ENCODE results near the gene HPCAL1.
A peak's percentile ranks its signal among the peaks of the same experiment; 100 is the strongest.
"Not testable (repeated sequence)": the region's sequence is repeated elsewhere in the genome, so short reads cannot be mapped to it uniquely, and the experiment has no call there.

HPCAL1 gene

GRCh38 chr2:10285191-10285555, 17.5 kb upstream of the HPCAL1 start:
- no peak for DNase-seq (ENCODE audit: low spot score)

GRCh38 chr2:10285556-10286198, 17.0 kb upstream of the HPCAL1 start:
- no peak for DNase-seq (ENCODE audit: low spot score)

GRCh38 chr2:10286216-10287037, 16.3 kb upstream of the HPCAL1 start:
- DNase-seq (ENCODE audit: low spot score) = no peak

GRCh38 chr2:10287761-10288160, 14.9 kb upstream of the HPCAL1 start:
- no peak for DNase-seq (ENCODE audit: low spot score)

- DNase-seq (ENCODE audit: low spot score) = no peak
Measured at GRCh38 chr2:10288606-10289005, 14.1 kb upstream of the HPCAL1 start.

GRCh38 chr2:10289352-10289751, 13.4 kb upstream of the HPCAL1 start:
- no peak for DNase-seq (ENCODE audit: low spot score)

- DNase-seq (ENCODE audit: low spot score) = no peak
Measured at GRCh38 chr2:10289891-10290290, 12.8 kb upstream of the HPCAL1 start.

GRCh38 chr2:10291376-10291775, 11.3 kb upstream of the HPCAL1 start:
- not testable (repeated sequence) for DNase-seq (ENCODE audit: low spot score)

GRCh38 chr2:10292033-10292432, 10.7 kb upstream of the HPCAL1 start:
- DNase-seq (ENCODE audit: low spot score) = no peak

- DNase-seq (ENCODE audit: low spot score) = no peak
Measured at GRCh38 chr2:10293603-10294002, 9.1 kb upstream of the HPCAL1 start.

GRCh38 chr2:10294077-10294476, 8.6 kb upstream of the HPCAL1 start:
- no peak for DNase-seq (ENCODE audit: low spot score)

- not testable (repeated sequence) for DNase-seq (ENCODE audit: low spot score)
Measured at GRCh38 chr2:10295649-10296048, 7.1 kb upstream of the HPCAL1 start.

GRCh38 chr2:10296142-10296541, 6.6 kb upstream of the HPCAL1 start:
- no peak for DNase-seq (ENCODE audit: low spot score)

GRCh38 chr2:10297191-10297830, 5.4 kb upstream of the HPCAL1 start:
- DNase-seq (ENCODE audit: low spot score) = no peak

- DNase-seq (ENCODE audit: low spot score) = no peak
Measured at GRCh38 chr2:10297959-10298531, 4.7 kb upstream of the HPCAL1 start.

GRCh38 chr2:10298777-10299176, 3.9 kb upstream of the HPCAL1 start:
- DNase-seq (ENCODE audit: low spot score) = not testable (repeated sequence)

GRCh38 chr2:10300328-10300920, 2.3 kb upstream of the HPCAL1 start:
- DNase-seq (ENCODE audit: low spot score) = no peak

GRCh38 chr2:10300997-10301940, 1.4 kb upstream of the HPCAL1 start:
- DNase-seq (ENCODE audit: low spot score) = peak; percentile 30

GRCh38 chr2:10301941-10302478, 694 bp upstream of the HPCAL1 start:
- DNase-seq (ENCODE audit: low spot score) = peak; percentile 23

GRCh38 chr2:10303181-10303693, 533 bp downstream of the HPCAL1 start:
- peak; percentile 29 for DNase-seq (ENCODE audit: low spot score)
